HL-60 (cell line): ENCODE measurements around the gene CRIP1.

Experiments
- CTCF ChIP-seq: IDR thresholded peaks from one replicate; pipeline ENCODE4 v1.5.1; 2011; ENCODE audit warnings: low read length, control low read depth, inconsistent platforms; ENCODE audit not compliant: insufficient read depth
- GABPA ChIP-seq: IDR thresholded peaks from 2 replicates; pipeline ENCODE4 v1.6.1; 2012; ENCODE audit warnings: low read depth
- POLR2AphosphoS5 ChIP-seq: IDR thresholded peaks from 2 replicates; pipeline ENCODE4 v1.6.1; 2012; ENCODE audit warnings: low read depth
- TF ChIP-seq, protein P1 (sequence below): IDR thresholded peaks from 2 replicates; pipeline ENCODE4 v1.6.1; 2012; ENCODE audit warnings: low read depth; ENCODE audit not compliant: insufficient replicate concordance

DNA sequence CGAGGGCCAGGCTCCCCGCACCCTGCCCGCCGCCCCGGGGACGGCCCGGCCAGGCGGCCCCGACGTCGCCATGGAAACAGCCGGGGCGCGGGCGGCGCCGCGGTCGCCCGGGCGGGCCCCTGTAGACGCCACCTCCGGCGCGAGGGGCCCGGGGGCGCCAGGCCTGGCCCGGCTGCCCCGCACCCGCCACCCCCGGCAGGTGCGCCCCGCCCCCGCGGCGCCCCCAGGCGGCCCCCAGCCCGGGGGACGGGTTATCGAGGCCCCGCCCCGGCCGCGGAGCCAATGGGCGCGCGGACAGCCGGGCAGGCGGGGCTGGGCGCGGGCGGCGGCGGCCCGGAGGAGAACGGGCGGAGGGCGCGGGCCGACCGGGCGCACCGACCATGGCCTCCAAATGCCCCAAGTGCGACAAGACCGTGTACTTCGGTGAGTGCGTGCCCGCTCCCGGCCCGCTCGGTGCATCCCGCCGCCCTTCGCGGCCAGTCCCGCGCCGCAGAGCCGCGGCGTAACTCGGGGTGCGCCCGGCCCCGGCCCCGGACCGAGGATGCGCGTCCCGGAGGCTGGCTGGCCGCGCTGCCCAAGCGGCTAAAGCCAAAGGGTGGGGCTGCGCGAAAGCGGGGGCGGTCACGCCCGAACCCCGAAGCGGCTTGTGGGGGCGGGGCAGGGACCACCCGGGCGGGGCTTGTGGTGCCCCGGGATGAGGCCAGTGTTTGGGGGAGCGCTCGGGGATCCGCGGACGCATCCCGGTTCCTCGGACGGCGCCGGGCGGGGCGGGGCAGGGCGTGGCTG is 12.0 kb upstream of the CRIP1 start, which contains the start of gene CRIP2:
- TF ChIP-seq, protein P1, sequence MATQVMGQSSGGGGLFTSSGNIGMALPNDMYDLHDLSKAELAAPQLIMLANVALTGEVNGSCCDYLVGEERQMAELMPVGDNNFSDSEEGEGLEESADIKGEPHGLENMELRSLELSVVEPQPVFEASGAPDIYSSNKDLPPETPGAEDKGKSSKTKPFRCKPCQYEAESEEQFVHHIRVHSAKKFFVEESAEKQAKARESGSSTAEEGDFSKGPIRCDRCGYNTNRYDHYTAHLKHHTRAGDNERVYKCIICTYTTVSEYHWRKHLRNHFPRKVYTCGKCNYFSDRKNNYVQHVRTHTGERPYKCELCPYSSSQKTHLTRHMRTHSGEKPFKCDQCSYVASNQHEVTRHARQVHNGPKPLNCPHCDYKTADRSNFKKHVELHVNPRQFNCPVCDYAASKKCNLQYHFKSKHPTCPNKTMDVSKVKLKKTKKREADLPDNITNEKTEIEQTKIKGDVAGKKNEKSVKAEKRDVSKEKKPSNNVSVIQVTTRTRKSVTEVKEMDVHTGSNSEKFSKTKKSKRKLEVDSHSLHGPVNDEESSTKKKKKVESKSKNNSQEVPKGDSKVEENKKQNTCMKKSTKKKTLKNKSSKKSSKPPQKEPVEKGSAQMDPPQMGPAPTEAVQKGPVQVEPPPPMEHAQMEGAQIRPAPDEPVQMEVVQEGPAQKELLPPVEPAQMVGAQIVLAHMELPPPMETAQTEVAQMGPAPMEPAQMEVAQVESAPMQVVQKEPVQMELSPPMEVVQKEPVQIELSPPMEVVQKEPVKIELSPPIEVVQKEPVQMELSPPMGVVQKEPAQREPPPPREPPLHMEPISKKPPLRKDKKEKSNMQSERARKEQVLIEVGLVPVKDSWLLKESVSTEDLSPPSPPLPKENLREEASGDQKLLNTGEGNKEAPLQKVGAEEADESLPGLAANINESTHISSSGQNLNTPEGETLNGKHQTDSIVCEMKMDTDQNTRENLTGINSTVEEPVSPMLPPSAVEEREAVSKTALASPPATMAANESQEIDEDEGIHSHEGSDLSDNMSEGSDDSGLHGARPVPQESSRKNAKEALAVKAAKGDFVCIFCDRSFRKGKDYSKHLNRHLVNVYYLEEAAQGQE: no peak
- TF ChIP-seq CTCF: no peak
- no peak for TF ChIP-seq POLR2AphosphoS5
- no peak for TF ChIP-seq GABPA
